ENCODE measurements around the gene DAGLA.

DNA sequence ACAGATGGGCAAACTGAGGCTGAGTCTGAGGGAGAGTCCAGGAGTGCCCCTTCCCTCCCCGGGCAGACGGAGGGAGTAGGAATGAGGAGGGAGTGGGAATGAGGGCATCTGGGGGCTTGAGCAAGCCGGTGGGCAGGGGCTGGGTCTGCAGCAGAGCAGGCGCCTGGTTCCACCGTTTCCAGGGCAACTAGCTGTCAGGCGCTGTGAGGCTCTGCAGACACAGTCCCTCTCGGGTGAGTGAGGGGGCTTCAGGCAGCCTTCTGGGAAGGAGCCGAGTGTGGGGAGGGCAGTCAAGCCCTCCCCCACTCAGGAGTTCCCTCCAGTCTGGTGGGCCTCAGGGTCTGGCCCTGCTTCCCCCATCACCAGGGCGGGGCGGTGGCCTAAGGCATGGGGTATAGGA lies 93.2 kb downstream of the DAGLA start:
- TF ChIP-seq POLR2AphosphoS5 (IDR thresholded peaks at IDR 0.05; ENCODE audit: borderline replicate concordance, low read depth, low read length): no peak
- TF ChIP-seq EZH2 (IDR thresholded peaks at IDR 0.05): no peak

Data from SK-N-MC (cell line).